HG03575 (cell line): ENCODE measurements around the gene TTBK1.

ENCODE experiments used
- ATAC-seq: cut with Tn5 transposase; IDR thresholded peaks from one replicate; pipeline ENCODE4 v1.9.1; 2021; ENCODE audit not compliant: unreplicated experiment, insufficient number of reproducible peaks, low FRiP score; ENCODE audit errors: extremely low read depth

TTBK1 gene

DNA sequence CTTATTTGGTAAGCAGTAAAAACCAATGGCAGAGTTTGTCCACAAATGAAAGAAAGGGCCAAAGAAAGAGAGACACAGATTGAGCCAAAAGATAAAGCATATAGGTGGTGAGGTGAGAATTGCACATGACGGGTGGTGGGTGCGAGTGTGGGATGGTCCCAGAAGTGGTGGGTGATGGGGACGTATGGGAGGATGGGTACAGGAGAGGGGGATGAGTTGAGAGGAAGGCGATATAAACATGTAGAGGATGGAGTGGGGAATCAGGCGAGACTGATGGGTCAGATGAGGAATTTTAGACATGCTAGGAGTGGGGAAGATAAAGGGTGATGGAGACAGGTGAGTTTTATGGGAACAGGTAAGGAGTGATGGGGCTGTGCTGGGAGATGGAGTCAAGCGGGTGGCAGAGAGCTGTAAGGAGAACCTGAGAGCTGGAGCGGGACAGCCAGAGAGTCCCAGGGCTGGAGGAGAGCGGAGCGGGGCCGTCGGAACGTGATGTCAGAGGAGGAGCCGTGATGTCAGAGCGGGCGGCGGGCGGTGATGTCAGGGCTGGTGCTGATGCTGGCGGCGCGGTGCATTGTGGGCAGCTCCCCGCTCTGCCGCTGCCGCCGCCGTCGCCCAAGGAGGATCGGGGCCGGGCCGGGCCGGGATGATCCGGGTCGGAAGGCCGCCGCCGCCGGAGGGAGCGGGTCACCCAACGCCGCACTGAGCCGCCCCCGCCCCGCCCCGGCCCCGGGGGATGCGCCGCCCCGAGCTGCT lies at the start of gene TTBK1:
TTBK1 (plus strand) TSS at position 574 of the 756 bp plus-strand sequence. CDS start 3,180 bp downstream, outside the sequence.
- ATAC-seq: no peak

GRCh38 chr6:43193929-43194328 lies 49.4 kb upstream of the TTBK1 start:
- ATAC-seq: no peak

- no peak for ATAC-seq
These were observed 46.9 kb upstream of the TTBK1 start for GRCh38 chr6:43196337-43196736.

GRCh38 chr6:43199912-43200311 lies 43.4 kb upstream of the TTBK1 start:
- ATAC-seq: no peak

DNA sequence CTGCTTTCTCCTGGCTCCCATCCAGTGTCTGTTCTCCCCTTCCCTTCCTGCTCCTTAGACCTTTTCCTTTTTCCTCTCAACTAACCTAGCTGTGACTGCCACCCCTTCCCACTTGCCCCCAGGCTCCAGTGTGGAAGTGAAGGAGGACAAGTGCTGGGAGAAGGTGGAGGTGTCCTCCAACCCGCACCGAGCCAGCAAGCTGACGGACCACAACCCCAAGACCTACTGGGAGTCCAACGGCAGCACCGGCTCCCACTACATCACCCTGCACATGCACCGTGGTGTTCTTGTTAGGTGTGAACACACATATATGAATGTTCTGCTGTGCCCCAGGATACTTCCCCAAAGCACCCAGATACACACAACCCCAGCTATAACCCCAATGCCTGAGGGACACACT lies 42.7 kb upstream of the TTBK1 start:
- ATAC-seq: no peak

DNA sequence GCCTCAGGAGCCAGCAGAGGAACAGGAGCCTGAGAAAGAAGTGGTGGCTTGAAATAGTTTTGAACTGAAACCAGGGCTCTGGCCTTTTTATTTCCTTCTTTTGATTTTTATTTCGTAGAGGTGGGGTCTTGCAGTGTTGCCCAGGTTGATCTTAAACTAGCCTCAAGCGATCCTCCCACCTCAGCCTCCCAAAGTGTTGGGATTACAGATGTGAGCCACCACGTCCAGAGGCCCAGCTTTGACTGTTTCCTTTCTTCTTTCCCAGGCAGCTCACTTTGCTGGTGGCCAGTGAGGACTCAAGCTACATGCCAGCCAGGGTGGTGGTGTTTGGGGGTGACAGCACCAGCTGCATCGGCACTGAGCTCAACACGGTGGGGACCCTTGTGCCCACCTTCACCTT lies 40.8 kb upstream of the TTBK1 start:
- ATAC-seq: no peak

- no peak for ATAC-seq
These were observed 40.1 kb upstream of the TTBK1 start for GRCh38 chr6:43203029-43203717.

- ATAC-seq: no peak
These were observed 39.6 kb upstream of the TTBK1 start for GRCh38 chr6:43203718-43204095.

GRCh38 chr6:43204271-43205105 lies 38.8 kb upstream of the TTBK1 start:
- no peak for ATAC-seq

GRCh38 chr6:43205849-43206248 lies 37.4 kb upstream of the TTBK1 start:
- ATAC-seq: no peak

DNA sequence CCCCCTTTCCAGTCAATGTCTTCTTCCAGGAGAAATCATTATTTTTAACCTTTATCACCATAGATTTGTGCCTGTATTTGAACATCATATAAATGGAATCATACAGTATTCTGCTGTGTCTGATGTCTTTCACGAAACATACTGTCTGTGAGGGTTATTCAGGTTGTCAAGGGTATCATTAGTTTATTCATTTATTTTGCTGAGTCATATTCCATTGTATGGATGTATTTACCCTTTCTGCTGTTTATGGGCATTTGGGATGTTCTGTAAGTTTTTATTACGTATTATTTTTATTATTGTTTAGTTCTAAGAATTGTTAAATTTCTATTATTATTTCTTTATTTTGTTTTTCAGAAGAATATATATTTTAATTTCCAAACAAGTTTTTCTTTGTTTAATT lies 36.0 kb upstream of the TTBK1 start:
- no peak for ATAC-seq

- no peak for ATAC-seq
These were observed 31.3 kb upstream of the TTBK1 start for GRCh38 chr6:43211955-43212354.

- ATAC-seq: no peak
These were observed 29.9 kb upstream of the TTBK1 start for GRCh38 chr6:43213431-43213830.

GRCh38 chr6:43215066-43215465 lies 28.2 kb upstream of the TTBK1 start:
- no peak for ATAC-seq

DNA sequence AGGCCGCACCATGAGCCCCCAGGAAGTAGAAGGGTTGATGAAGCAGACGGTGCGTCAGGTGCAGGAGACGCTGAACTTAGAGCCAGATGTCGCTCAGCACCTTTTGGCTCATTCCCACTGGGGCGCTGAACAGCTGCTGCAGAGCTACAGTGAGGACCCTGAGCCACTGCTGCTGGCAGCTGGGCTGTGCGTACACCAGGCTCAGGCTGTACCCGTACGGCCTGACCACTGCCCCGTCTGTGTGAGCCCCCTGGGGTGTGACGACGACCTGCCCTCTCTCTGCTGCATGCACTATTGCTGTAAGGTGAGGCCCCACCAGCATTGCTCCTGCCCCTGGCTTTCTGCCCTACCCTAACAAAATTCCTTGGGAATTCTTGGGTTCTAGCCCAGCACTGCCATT lies 27.1 kb upstream of the TTBK1 start:
- ATAC-seq: no peak

DNA sequence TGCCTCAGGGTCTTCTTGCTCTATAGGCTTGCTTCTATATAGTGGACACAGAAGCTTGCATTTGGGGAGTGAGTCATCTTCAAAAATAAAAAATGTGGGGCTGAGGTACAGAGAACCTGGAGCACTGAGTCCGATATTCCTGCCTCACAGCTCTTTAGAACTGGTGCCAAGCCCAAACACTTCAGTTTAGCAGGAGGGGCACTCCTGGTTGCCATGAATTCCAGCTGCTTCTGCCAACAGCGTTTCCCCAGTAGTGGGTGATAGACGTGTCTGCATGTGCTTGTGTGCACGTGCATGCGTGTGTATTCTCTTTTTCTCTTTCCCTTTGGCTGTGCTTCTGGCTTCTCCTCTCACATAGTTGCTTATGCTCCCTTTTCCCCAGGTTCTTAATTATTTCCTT lies 25.9 kb upstream of the TTBK1 start:
- ATAC-seq: no peak

DNA sequence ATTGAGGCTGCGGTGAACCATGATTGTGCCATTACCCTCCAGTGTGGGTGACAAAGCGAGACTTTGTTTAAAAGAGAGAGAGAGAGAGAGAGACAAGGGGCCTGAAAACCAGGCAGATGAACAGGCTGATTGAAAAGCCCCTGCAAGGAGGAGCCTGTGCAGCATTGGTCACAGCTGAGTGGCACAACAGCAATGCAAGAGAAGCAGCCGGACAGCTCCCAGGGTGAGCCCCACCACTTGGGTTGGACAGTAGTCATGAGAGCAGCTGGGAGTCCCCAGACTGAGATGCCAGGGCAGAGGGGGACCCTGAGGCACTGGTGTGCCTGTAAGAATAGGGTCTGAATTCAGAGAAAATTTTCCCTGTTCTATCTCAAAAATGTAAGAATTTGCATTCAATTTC lies 24.2 kb upstream of the TTBK1 start:
- no peak for ATAC-seq

DNA sequence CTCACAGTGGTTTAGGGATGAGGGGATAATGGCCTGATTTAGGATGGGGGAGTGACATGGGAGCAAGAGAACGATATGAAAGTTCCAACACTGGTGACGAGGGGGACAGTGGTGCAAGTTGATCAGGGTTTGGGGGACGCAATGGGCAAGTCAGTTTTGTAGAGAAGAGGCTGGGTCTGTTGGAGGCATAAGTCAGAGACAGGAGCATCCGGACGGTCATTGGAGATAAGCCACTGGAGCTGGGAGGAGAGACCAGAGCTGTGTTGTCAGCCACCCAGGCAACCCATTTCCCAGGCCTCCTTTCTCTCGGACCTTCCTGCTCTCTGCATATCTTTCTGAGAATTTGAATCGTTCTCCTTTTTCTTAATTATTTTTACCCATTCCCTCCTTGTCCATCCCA lies 23.5 kb upstream of the TTBK1 start:
- no peak for ATAC-seq

GRCh38 chr6:43220439-43220951 lies 22.8 kb upstream of the TTBK1 start:
- ATAC-seq: no peak
